ENCODE measurements around the gene TRIM8.

Gene TRIM8

GRCh38 chr10:102626026-102626685 is 18.1 kb upstream of the TRIM8 start:
- H3K4me1 ChIP-seq (ENCODE audit: control insufficient read depth in 1 of 2, insufficient read depth in 2 of 2, low read length in 2 of 2) = peaks cover 20 to 39% of the 10 kb centered on the region in 2 donors
- H3K9me3 ChIP-seq (ENCODE audit: control insufficient read depth in 1 of 2, low read length in 2 of 2) = no peaks in the 10 kb centered on the region
- no peak overlapping the region for H3K4me3 ChIP-seq (ENCODE audit: low read depth in 1 of 2, low read length in 2 of 2)
- peaks cover 3 to 7% of the 10 kb centered on the region in 2 donors for H3K36me3 ChIP-seq (ENCODE audit: control insufficient read depth in 1 of 2, insufficient read depth in 2 of 2, low read length in 2 of 2)
- H3K27me3 ChIP-seq (ENCODE audit: low read depth, low read length) = no peaks in the 10 kb centered on the region
- peak overlapping the region; percentile 91 for H3K27ac ChIP-seq (ENCODE audit: low read length)

- peak overlapping the region in 1 of 2 donors; percentile 22 for H3K4me3 ChIP-seq (ENCODE audit: low read depth in 1 of 2, low read length in 2 of 2)
- H3K36me3 ChIP-seq (ENCODE audit: control insufficient read depth in 1 of 2, insufficient read depth in 2 of 2, low read length in 2 of 2) = peaks cover 3 to 7% of the 10 kb centered on the region in 2 donors
- H3K9me3 ChIP-seq (ENCODE audit: control insufficient read depth in 1 of 2, low read length in 2 of 2) = no peaks in the 10 kb centered on the region
- H3K4me1 ChIP-seq (ENCODE audit: control insufficient read depth in 1 of 2, insufficient read depth in 2 of 2, low read length in 2 of 2) = peaks cover 23 to 32% of the 10 kb centered on the region in 2 donors
- no peaks in the 10 kb centered on the region for H3K27me3 ChIP-seq (ENCODE audit: low read depth, low read length)
- H3K27ac ChIP-seq (ENCODE audit: low read length) = peak overlapping the region; percentile 91
Observed at GRCh38 chr10:102627291-102627735, 17.0 kb upstream of the TRIM8 start.

- Histone ChIP-seq H3K27me3 (ENCODE audit: low read depth, low read length) (no peaks in the 10 kb centered on the region), H3K4me3 (ENCODE audit: low read depth in 1 of 2, low read length in 2 of 2) (peak overlapping the region in 1 of 2 donors; percentile 22), H3K27ac (ENCODE audit: low read length) (peak overlapping the region; percentile 91), H3K36me3 (ENCODE audit: control insufficient read depth in 1 of 2, insufficient read depth in 2 of 2, low read length in 2 of 2) (peaks cover 3 to 7% of the 10 kb centered on the region in 2 donors), H3K4me1 (ENCODE audit: control insufficient read depth in 1 of 2, insufficient read depth in 2 of 2, low read length in 2 of 2) (peaks cover 28 to 35% of the 10 kb centered on the region in 2 donors), H3K9me3 (ENCODE audit: control insufficient read depth in 1 of 2, low read length in 2 of 2) (no peaks in the 10 kb centered on the region)
Observed at GRCh38 chr10:102627736-102628293, 16.5 kb upstream of the TRIM8 start.

- H3K4me3 ChIP-seq (ENCODE audit: low read depth in 1 of 2, low read length in 2 of 2) = peak overlapping the region in 1 of 2 donors; percentile 22
- no peaks in the 10 kb centered on the region for H3K9me3 ChIP-seq (ENCODE audit: control insufficient read depth in 1 of 2, low read length in 2 of 2)
- H3K27ac ChIP-seq (ENCODE audit: low read length) = peak overlapping the region; percentile 91
- H3K36me3 ChIP-seq (ENCODE audit: control insufficient read depth in 1 of 2, insufficient read depth in 2 of 2, low read length in 2 of 2) = peaks cover 3 to 7% of the 10 kb centered on the region in 2 donors
- peaks cover 31 to 42% of the 10 kb centered on the region in 2 donors for H3K4me1 ChIP-seq (ENCODE audit: control insufficient read depth in 1 of 2, insufficient read depth in 2 of 2, low read length in 2 of 2)
- H3K27me3 ChIP-seq (ENCODE audit: low read depth, low read length) = no peaks in the 10 kb centered on the region
Observed at GRCh38 chr10:102628451-102628911, 15.8 kb upstream of the TRIM8 start.

GRCh38 chr10:102629661-102630614 is 14.3 kb upstream of the TRIM8 start:
- H3K27me3 ChIP-seq (ENCODE audit: low read depth, low read length) = no peaks in the 10 kb centered on the region
- peaks cover 33 to 55% of the 10 kb centered on the region in 2 donors for H3K4me1 ChIP-seq (ENCODE audit: control insufficient read depth in 1 of 2, insufficient read depth in 2 of 2, low read length in 2 of 2)
- H3K27ac ChIP-seq (ENCODE audit: low read length) = peak overlapping the region; percentile 23
- H3K4me3 ChIP-seq (ENCODE audit: low read depth in 1 of 2, low read length in 2 of 2) = no peak overlapping the region
- peaks cover 3 to 7% of the 10 kb centered on the region in 2 donors for H3K36me3 ChIP-seq (ENCODE audit: control insufficient read depth in 1 of 2, insufficient read depth in 2 of 2, low read length in 2 of 2)
- H3K9me3 ChIP-seq (ENCODE audit: control insufficient read depth in 1 of 2, low read length in 2 of 2) = no peaks in the 10 kb centered on the region

- H3K4me3 ChIP-seq (ENCODE audit: low read depth in 1 of 2, low read length in 2 of 2) = no peak overlapping the region
- H3K9me3 ChIP-seq (ENCODE audit: control insufficient read depth in 1 of 2, low read length in 2 of 2) = no peaks in the 10 kb centered on the region
- H3K36me3 ChIP-seq (ENCODE audit: control insufficient read depth in 1 of 2, insufficient read depth in 2 of 2, low read length in 2 of 2) = peaks cover 3 to 7% of the 10 kb centered on the region in 2 donors
- peaks cover 37 to 55% of the 10 kb centered on the region in 2 donors for H3K4me1 ChIP-seq (ENCODE audit: control insufficient read depth in 1 of 2, insufficient read depth in 2 of 2, low read length in 2 of 2)
- H3K27ac ChIP-seq (ENCODE audit: low read length) = no peak overlapping the region
- no peaks in the 10 kb centered on the region for H3K27me3 ChIP-seq (ENCODE audit: low read depth, low read length)
Observed at GRCh38 chr10:102630663-102631062, 13.6 kb upstream of the TRIM8 start.

GRCh38 chr10:102631525-102632393 is 12.5 kb upstream of the TRIM8 start:
- H3K36me3 ChIP-seq (ENCODE audit: control insufficient read depth in 1 of 2, insufficient read depth in 2 of 2, low read length in 2 of 2) = peaks cover 3 to 7% of the 10 kb centered on the region in 2 donors
- H3K4me3 ChIP-seq (ENCODE audit: low read depth in 1 of 2, low read length in 2 of 2) = no peak overlapping the region
- H3K27me3 ChIP-seq (ENCODE audit: low read depth, low read length) = no peaks in the 10 kb centered on the region
- H3K27ac ChIP-seq (ENCODE audit: low read length) = no peak overlapping the region
- H3K9me3 ChIP-seq (ENCODE audit: control insufficient read depth in 1 of 2, low read length in 2 of 2) = no peaks in the 10 kb centered on the region
- peaks cover 37 to 53% of the 10 kb centered on the region in 2 donors for H3K4me1 ChIP-seq (ENCODE audit: control insufficient read depth in 1 of 2, insufficient read depth in 2 of 2, low read length in 2 of 2)

GRCh38 chr10:102632394-102633111 is 11.7 kb upstream of the TRIM8 start:
- Histone ChIP-seq H3K27me3 (ENCODE audit: low read depth, low read length) (no peaks in the 10 kb centered on the region), H3K9me3 (ENCODE audit: control insufficient read depth in 1 of 2, low read length in 2 of 2) (no peaks in the 10 kb centered on the region), H3K36me3 (ENCODE audit: control insufficient read depth in 1 of 2, insufficient read depth in 2 of 2, low read length in 2 of 2) (peaks cover 3 to 7% of the 10 kb centered on the region in 2 donors), H3K4me1 (ENCODE audit: control insufficient read depth in 1 of 2, insufficient read depth in 2 of 2, low read length in 2 of 2) (peaks cover 31 to 45% of the 10 kb centered on the region in 2 donors), H3K4me3 (ENCODE audit: low read depth in 1 of 2, low read length in 2 of 2) (no peak overlapping the region), H3K27ac (ENCODE audit: low read length) (peak overlapping the region; percentile 72)

GRCh38 chr10:102633287-102633686 is 11.0 kb upstream of the TRIM8 start:
- Histone ChIP-seq H3K4me3 (ENCODE audit: low read depth in 1 of 2, low read length in 2 of 2) (no peak overlapping the region), H3K27me3 (ENCODE audit: low read depth, low read length) (no peaks in the 10 kb centered on the region), H3K36me3 (ENCODE audit: control insufficient read depth in 1 of 2, insufficient read depth in 2 of 2, low read length in 2 of 2) (peaks cover 3 to 7% of the 10 kb centered on the region in 2 donors), H3K4me1 (ENCODE audit: control insufficient read depth in 1 of 2, insufficient read depth in 2 of 2, low read length in 2 of 2) (peaks cover 24 to 38% of the 10 kb centered on the region in 2 donors), H3K9me3 (ENCODE audit: control insufficient read depth in 1 of 2, low read length in 2 of 2) (no peaks in the 10 kb centered on the region), H3K27ac (ENCODE audit: low read length) (peak overlapping the region; percentile 72)

GRCh38 chr10:102633848-102634247 is 10.4 kb upstream of the TRIM8 start:
- Histone ChIP-seq H3K27ac (ENCODE audit: low read length) (peak overlapping the region; percentile 72), H3K4me1 (ENCODE audit: control insufficient read depth in 1 of 2, insufficient read depth in 2 of 2, low read length in 2 of 2) (peaks cover 22 to 32% of the 10 kb centered on the region in 2 donors), H3K27me3 (ENCODE audit: low read depth, low read length) (no peaks in the 10 kb centered on the region), H3K4me3 (ENCODE audit: low read depth in 1 of 2, low read length in 2 of 2) (no peak overlapping the region), H3K36me3 (ENCODE audit: control insufficient read depth in 1 of 2, insufficient read depth in 2 of 2, low read length in 2 of 2) (peaks cover 3 to 7% of the 10 kb centered on the region in 2 donors), H3K9me3 (ENCODE audit: control insufficient read depth in 1 of 2, low read length in 2 of 2) (no peaks in the 10 kb centered on the region)
